HepG2 (cell line): Measurements from ENCODE around the gene PCDHA6. TPM values are rescaled to one million over a fixed set of nuclear protein-coding genes. Genes with fewer than 3 reads are reported as not detected.
"Not testable (repeated sequence)": the region's sequence is repeated elsewhere in the genome, so short reads cannot be mapped to it uniquely, and the experiment has no call there.

Experiments used
- ATAC-seq: fragments of 200-7000 bp; cut with Tn5 transposase; 3 replicates; pipeline ENCODE4 v1.9.1; 2020; ENCODE audit warnings: mild to moderate bottlenecking, moderate library complexity
- BruUV-seq: library from RNA; stranded (reverse); fragments of 400-500 nt; replicated peaks from 2 replicates; lab custom pipeline; 2021; lab: Mats Ljungman, UMichigan
- CTCF ChIA-PET: fragments of 300-600 bp; formaldehyde crosslinking; extraction: SDS; loops from one replicate; lab custom pipeline; 2021; ENCODE audit warnings: low total read pairs, inconsistent platforms, low intra/inter-chr PET ratio; lab: Yijun Ruan, JAX
- POLR2A ChIA-PET: fragments of 350-600 bp; sonication (Branson Sonifier 250); formaldehyde crosslinking; loops from one replicate; lab custom pipeline; 2020; ENCODE audit warnings: antibody characterized with exemption, inconsistent platforms; lab: Yijun Ruan, JAX
- DNase-seq: peaks from one replicate; pipeline ENCODE4 v3.0.0-alpha.2; 2015; ENCODE audit warnings: low spot score
- FAIRE-seq: peaks from 3 replicates; lab custom pipeline; 2011; peaks lifted over from hg19 to GRCh38; lab: Jason Lieb, UNC
- H2AFZ ChIP-seq: one replicate; pipeline ENCODE4 v1.6.1; 2011; ENCODE audit warnings: low read length, inconsistent platforms
- H3K27ac ChIP-seq: fragments of 300-600 bp; 3 replicates; pipeline ENCODE4 v1.8.0; 2011; ENCODE audit warnings: mixed run types, mild to moderate bottlenecking, mixed read lengths, low read length, inconsistent platforms; ENCODE audit not compliant: insufficient read depth; ENCODE audit errors: extremely low read length
- H3K27me3 ChIP-seq, 2 experiments: fragments of 200-600 bp in 1 of 2; 2 replicates in 1 of 2; 3 replicates in 1 of 2; pipeline versions ENCODE4 v1.6.0 to v1.8.0; 2011; ENCODE audit warnings: low read length in 2 of 2, mild to moderate bottlenecking in 2 of 2, moderate library complexity in 2 of 2, inconsistent platforms in 1 of 2; ENCODE audit not compliant: insufficient read depth in 2 of 2, control insufficient read depth in 1 of 2
- H3K36me3 ChIP-seq, 2 experiments: fragments of 200-600 bp in 1 of 2; replicated peaks in 1 of 2; 2 replicates in 1 of 2; 3 replicates in 1 of 2; pipeline versions ENCODE4 v1.5.1 to v1.8.0; 2011; ENCODE audit warnings: low read length in 2 of 2, inconsistent platforms in 1 of 2; ENCODE audit not compliant: insufficient read depth in 2 of 2, control insufficient read depth in 1 of 2
- H3K4me1 ChIP-seq: 2 replicates; pipeline ENCODE4 v1.5.1; 2012; ENCODE audit warnings: low read length, inconsistent platforms; ENCODE audit not compliant: insufficient read depth
- H3K4me2 ChIP-seq: 2 replicates; pipeline ENCODE4 v1.6.0; 2011; ENCODE audit warnings: low read depth, low read length, inconsistent platforms
- H3K4me3 ChIP-seq, 3 experiments: fragments of 200-600 bp in 1 of 3; sonication (generic), shearing (Covaris generic) in 1 of 3; replicated peaks in 1 of 3; 2 replicates each; pipeline ENCODE4 v1.5.1; 2011 to 2016; ENCODE audit warnings: low read length in 3 of 3, inconsistent platforms in 2 of 3, low read depth in 2 of 3, mild to moderate bottlenecking in 2 of 3, control low read depth in 1 of 3, mixed read lengths in 1 of 3; ENCODE audit not compliant: insufficient read depth in 1 of 3
- H3K79me2 ChIP-seq: one replicate; pipeline ENCODE4 v1.6.1; 2011; ENCODE audit warnings: low read length, inconsistent platforms; ENCODE audit not compliant: insufficient read depth
- H3K9ac ChIP-seq: 2 replicates; pipeline ENCODE4 v1.6.0; 2011; ENCODE audit warnings: mild to moderate bottlenecking, low read depth, low read length, inconsistent platforms; ENCODE audit not compliant: insufficient read depth
- H3K9me3 ChIP-seq: 2 replicates; pipeline ENCODE4 v1.5.1; 2012; ENCODE audit warnings: mild to moderate bottlenecking, low read length
- H4K20me1 ChIP-seq: 2 replicates; pipeline ENCODE4 v1.6.0; 2011; ENCODE audit warnings: inconsistent platforms, mild to moderate bottlenecking, low read length, moderate library complexity; ENCODE audit not compliant: insufficient read depth
- ELF3 ChIP-seq: IDR thresholded peaks from 2 replicates; pipeline ENCODE4 v1.6.1; 2016; ENCODE audit warnings: missing genetic modification reagents, missing compliant biosample characterization
- FOXC1 ChIP-seq: sonication (generic); formaldehyde crosslinking; IDR thresholded peaks from 2 replicates; pipeline ENCODE4 v1.8.0; 2022; ENCODE audit warnings: mild to moderate bottlenecking, missing genetic modification reagents, borderline replicate concordance
- NFE2 ChIP-seq: sonication (generic); formaldehyde crosslinking; IDR thresholded peaks from 2 replicates; pipeline ENCODE4 v1.4.0; 2020; ENCODE audit warnings: missing genetic modification reagents
- NFIC ChIP-seq: IDR thresholded peaks from 2 replicates; pipeline ENCODE4 v1.6.1; 2012; ENCODE audit warnings: mild to moderate bottlenecking, low read length, inconsistent platforms
- SOX5 ChIP-seq: IDR thresholded peaks from 2 replicates; pipeline ENCODE4 v1.6.1; 2016; ENCODE audit warnings: borderline replicate concordance
- STAT5B ChIP-seq: sonication (generic); formaldehyde crosslinking; IDR thresholded peaks from 2 replicates; pipeline ENCODE4 v1.4.0; 2020; ENCODE audit warnings: missing genetic modification reagents
- THAP9 ChIP-seq: sonication (generic); formaldehyde crosslinking; IDR thresholded peaks from 2 replicates; pipeline ENCODE4; 2020; ENCODE audit warnings: missing genetic modification reagents, mild to moderate bottlenecking, borderline replicate concordance
- ZNF160 ChIP-seq: sonication (generic); formaldehyde crosslinking; IDR thresholded peaks from 2 replicates; pipeline ENCODE4 v1.8.0; 2022; ENCODE audit warnings: mild to moderate bottlenecking, inconsistent platforms, missing genetic modification reagents
- ZNF224 ChIP-seq: sonication (generic); formaldehyde crosslinking; IDR thresholded peaks from 2 replicates; pipeline ENCODE4 v1.5.0; 2020; ENCODE audit warnings: mild to moderate bottlenecking, missing genetic modification reagents
- ZNF589 ChIP-seq: sonication (generic); formaldehyde crosslinking; conservative IDR thresholded peaks from 2 replicates; pipeline ENCODE4 v1.8.0; 2022; ENCODE audit warnings: mild to moderate bottlenecking, moderate library complexity, missing genetic modification reagents
- ZNF616 ChIP-seq: sonication (generic); formaldehyde crosslinking; IDR thresholded peaks from 2 replicates; pipeline ENCODE4 v1.5.0; 2020; ENCODE audit warnings: low read depth, mild to moderate bottlenecking, missing genetic modification reagents
- ZNF724P ChIP-seq: sonication (generic); formaldehyde crosslinking; IDR thresholded peaks from 2 replicates; pipeline ENCODE4 v1.8.0; 2022; ENCODE audit warnings: missing genetic modification reagents, borderline replicate concordance
- WGBS: methylation state at CpG from one replicate; pipeline ENCODE4 v1.1.6; 2017; ENCODE audit warnings: low lambda C conversion rate; 5-methylcytosine and 5-hydroxymethylcytosine counted together
- in situ Hi-C: cut with HindIII; loops from 2 replicates; pipeline ENCODE4 v1.10.0; 2017; ENCODE audit warnings: low pct_unique_long_range_greater_than_20kb; ENCODE audit not compliant: extremely low pct_ligation_motif_present
- intact Hi-C: fragments of 100-400 bp; cut with micrococcal nuclease; formaldehyde crosslinking; loops from one replicate; pipeline ENCODE4 v1.10.0; 2022; ENCODE audit not compliant: unreplicated experiment
- polyA plus RNA-seq, 8 experiments: library from polyadenylated mRNA; depleted of rRNA in 3 of 8; stranded (reverse) in 7 of 8; unstranded in 1 of 8; fragments of >200 nt; fragmentation: Illumina TruSeq in 4 of 8; extraction: Trizol in 4 of 8; gene quantifications; 2 replicates each; pipeline versions ENCODE4 v1.2.1 to v1.2.3, GENCODE V29; 2011 to 2016; ENCODE audit warnings: low read depth in 4 of 8, missing spikeins in 1 of 8, mixed read lengths in 1 of 8; ENCODE audit not compliant: insufficient read depth in 1 of 8
- total RNA-seq, 5 experiments: library from RNA; depleted of rRNA; stranded (reverse); fragments of >200 nt; fragmentation: Illumina TruSeq; extraction: Trizol; gene quantifications; 2 replicates each; pipeline ENCODE4 v1.2.3, GENCODE V29; 2016; ENCODE audit warnings: low read depth in 1 of 5
- TF ChIP-seq, protein P1 (sequence below): sonication (generic); formaldehyde crosslinking; IDR thresholded peaks from 2 replicates; pipeline ENCODE4 v1.4.0; 2020; ENCODE audit warnings: missing genetic modification reagents; ENCODE audit errors: not compliant biosample characterization

Gene PCDHA6
- total and polyA plus RNA-seq, 2 of the 13 experiments (the other 11 are each of a cell fraction or from before 2014, with no cell fraction given), result not detected

DNA sequence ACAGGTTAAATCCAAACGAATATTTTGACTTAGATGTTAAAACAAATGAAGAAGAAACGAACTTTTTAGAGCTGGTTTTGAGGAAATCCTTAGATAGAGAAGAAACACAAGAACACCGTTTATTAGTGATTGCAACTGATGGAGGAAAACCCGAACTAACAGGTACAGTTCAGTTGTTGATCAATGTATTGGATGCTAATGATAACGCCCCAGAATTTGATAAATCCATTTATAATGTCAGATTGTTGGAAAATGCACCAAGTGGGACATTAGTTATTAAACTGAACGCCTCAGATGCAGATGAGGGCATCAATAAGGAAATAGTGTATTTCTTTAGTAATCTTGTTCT, 5.5 kb upstream of the PCDHA6 start:
- FAIRE-seq (peak; percentile 30), ATAC-seq (no peak), DNase-seq (no peak)
- intact Hi-C loops (no loop called here), in situ Hi-C loops (no loop called here)
- Histone ChIP-seq H4K20me1 (no peaks in the 10 kb centered on the region), H3K4me1 (no peaks in the 10 kb centered on the region), H3K9ac (no peak overlapping the region), H3K9me3 (no peaks in the 10 kb centered on the region), H2AFZ (no peak overlapping the region), H3K4me3 (no peak overlapping the region), H3K27me3 (no peaks in the 10 kb centered on the region; a peak in 1 of 5 replicates), H3K27ac (no peak overlapping the region), H3K4me2 (no peak overlapping the region), H3K79me2 (no peaks in the 10 kb centered on the region), H3K36me3 (no peaks in the 10 kb centered on the region)
- WGBS, result 20% methylated on average over 6 of the region's 6 CpGs
- no TSS peak for BruUV-seq
- POLR2A ChIA-PET, result no interaction called here
- CTCF ChIA-PET, result no interaction called here
- TF ChIP-seq ZNF724P (CRISPR knock-in tag), result no peak
- no peak for TF ChIP-seq ZNF160 (CRISPR knock-in tag)
- TF ChIP-seq FOXC1 (CRISPR knock-in tag), result no peak
- no peak for TF ChIP-seq ZNF224
- TF ChIP-seq NFE2 (CRISPR knock-in tag), result no peak
- TF ChIP-seq THAP9 (CRISPR knock-in tag), result no peak
- TF ChIP-seq SOX5, result no peak
- no peak for TF ChIP-seq ZNF589 (CRISPR knock-in tag)
- no peak for TF ChIP-seq ELF3 (CRISPR knock-in tag)
- TF ChIP-seq, protein P1, sequence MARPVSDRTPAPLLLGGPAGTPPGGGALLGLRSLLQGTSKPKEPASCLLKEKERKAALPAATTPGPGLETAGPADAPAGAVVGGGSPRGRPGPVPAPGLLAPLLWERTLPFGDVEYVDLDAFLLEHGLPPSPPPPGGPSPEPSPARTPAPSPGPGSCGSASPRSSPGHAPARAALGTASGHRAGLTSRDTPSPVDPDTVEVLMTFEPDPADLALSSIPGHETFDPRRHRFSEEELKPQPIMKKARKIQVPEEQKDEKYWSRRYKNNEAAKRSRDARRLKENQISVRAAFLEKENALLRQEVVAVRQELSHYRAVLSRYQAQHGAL (CRISPR knock-in tag), result no peak
- TF ChIP-seq NFIC, result no peak
- no peak for TF ChIP-seq STAT5B (CRISPR knock-in tag)
- no peak for TF ChIP-seq ZNF616

- BruUV-seq, ATAC-seq, H4K20me1 ChIP-seq, CTCF ChIA-PET, H3K9ac ChIP-seq, in situ Hi-C loops, H3K4me2 ChIP-seq, POLR2A ChIA-PET, H3K4me3 ChIP-seq, H3K36me3 ChIP-seq, DNase-seq, H2AFZ ChIP-seq, H3K4me1 ChIP-seq, H3K79me2 ChIP-seq, intact Hi-C loops, H3K27ac ChIP-seq, FAIRE-seq, H3K27me3 ChIP-seq, H3K9me3 ChIP-seq: not testable (repeated sequence)
- WGBS, result 90% methylated on average over 48 of the region's 48 CpGs
Observed at GRCh38 chr5:140822969-140823368, 4.8 kb upstream of the PCDHA6 start.
